HCT116 (cell line): Measurements from ENCODE around the gene UCHL5. TPM values are rescaled to one million over a fixed set of nuclear protein-coding genes. Genes with fewer than 3 reads are reported as not detected.

Experiments
- ATAC-seq: fragments of 200-7000 bp; cut with Tn5 transposase; 2 replicates; pipeline ENCODE4 v1.9.1; 2020; ENCODE audit warnings: mild to moderate bottlenecking, moderate library complexity
- BruUV-seq: library from RNA; stranded (reverse); fragments of 400-500 nt; replicated peaks from 2 replicates; lab custom pipeline; 2021; lab: Mats Ljungman, UMichigan
- CTCF ChIA-PET: fragments of 300-600 bp; sonication (Branson Sonifier 250); formaldehyde crosslinking; loops from one replicate; lab custom pipeline; 2021; ENCODE audit warnings: antibody characterized with exemption; lab: Charles Lee
- POLR2A ChIA-PET: fragments of 300-600, 350-600 bp; sonication (Branson Sonifier 250); formaldehyde crosslinking; loops from one replicate; lab custom pipeline; 2021; ENCODE audit warnings: antibody characterized with exemption; lab: Charles Lee
- RAD21 ChIA-PET, 2 experiments: fragments of 300-600 bp; sonication (Branson Sonifier 250); formaldehyde crosslinking; loops; one replicate each; lab custom pipeline; 2023; ENCODE audit warnings: low total read pairs in 2 of 2; ENCODE audit not compliant: uncharacterized antibody in 2 of 2, unreplicated experiment in 2 of 2, low non-redundant PET in 1 of 2; lab: Charles Lee
- DNase-seq: peaks from one replicate; pipeline ENCODE4 v3.0.0-alpha.2; 2010; ENCODE audit warnings: low read depth, low spot score
- H2AFZ ChIP-seq: fragments of 200-600 bp; shearing (Covaris generic), sonication (generic); 2 replicates; pipeline ENCODE4 v1.6.1; 2017; ENCODE audit warnings: low read depth, mixed run types, mixed read lengths, antibody characterized with exemption, low read length; ENCODE audit not compliant: poor library complexity, severe bottlenecking
- H3K27ac ChIP-seq: 2 replicates; pipeline ENCODE4 v1.5.1; 2012; ENCODE audit warnings: low read depth, low read length
- H3K27me3 ChIP-seq: fragments of 200-600 bp; sonication (generic); 2 replicates; pipeline ENCODE4 v1.6.1; 2016; ENCODE audit warnings: mixed run types, low read length, mixed read lengths; ENCODE audit not compliant: insufficient read depth
- H3K36me3 ChIP-seq, 2 experiments: fragments of 200-500 bp in 1 of 2; fragments of 200-600 bp in 1 of 2; sonication (Bioruptor generic) in 1 of 2; sonication (generic) in 1 of 2; 2 replicates each; pipeline versions ENCODE4 v1.5.1 to v1.6.1; 2014 to 2016; ENCODE audit warnings: low read length in 2 of 2, inconsistent platforms in 1 of 2, mixed read lengths in 1 of 2, mixed run types in 1 of 2; ENCODE audit not compliant: insufficient read depth in 2 of 2, control insufficient read depth in 1 of 2
- H3K4me1 ChIP-seq, 2 experiments: fragments of 200-600 bp in 1 of 2; sonication (generic) in 1 of 2; 2 replicates each; pipeline versions ENCODE4 v1.5.1 to v1.6.1; 2012 to 2017; ENCODE audit warnings: low read length in 2 of 2, inconsistent platforms in 1 of 2, mild to moderate bottlenecking in 1 of 2, mixed read lengths in 1 of 2, mixed run types in 1 of 2, moderate library complexity in 1 of 2; ENCODE audit not compliant: insufficient read depth in 2 of 2, control insufficient read depth in 1 of 2
- H3K4me2 ChIP-seq: fragments of 200-600 bp; sonication (generic); 2 replicates; pipeline ENCODE4 v1.6.1; 2017; ENCODE audit warnings: mixed run types, low read length, mixed read lengths
- H3K4me3 ChIP-seq, 2 experiments: fragments of 200-600 bp in 1 of 2; sonication (generic) in 1 of 2; replicated peaks in 1 of 2; 2 replicates each; pipeline ENCODE4 v1.5.1; 2011 to 2016; ENCODE audit warnings: low read length in 2 of 2, control low read depth in 1 of 2, low read depth in 1 of 2, mild to moderate bottlenecking in 1 of 2, mixed read lengths in 1 of 2, mixed run types in 1 of 2
- H3K79me2 ChIP-seq: fragments of 200-600 bp; sonication (generic); 2 replicates; pipeline ENCODE4 v1.6.1; 2017; ENCODE audit warnings: mild to moderate bottlenecking, mixed run types, low read length, moderate library complexity, mixed read lengths; ENCODE audit not compliant: insufficient read depth
- H3K9ac ChIP-seq: fragments of 200-600 bp; sonication (generic); 2 replicates; pipeline ENCODE4 v1.6.1; 2016; ENCODE audit warnings: low read length, mixed read lengths
- H3K9me2 ChIP-seq: fragments of 200-600 bp; sonication (generic), shearing (Covaris generic); 2 replicates; pipeline ENCODE4 v1.6.1; 2017; ENCODE audit warnings: mixed run types, mild to moderate bottlenecking, moderate library complexity; ENCODE audit not compliant: insufficient read depth
- H3K9me3 ChIP-seq, 2 experiments: fragments of 200-500 bp in 1 of 2; fragments of 200-600 bp in 1 of 2; sonication (Bioruptor generic) in 1 of 2; sonication (generic) in 1 of 2; 2 replicates each; pipeline ENCODE4 v1.6.1; 2014 to 2017; ENCODE audit warnings: low read length in 2 of 2, mixed read lengths in 2 of 2, inconsistent platforms in 1 of 2, low read depth in 1 of 2, mild to moderate bottlenecking in 1 of 2, mixed run types in 1 of 2, moderate library complexity in 1 of 2; ENCODE audit not compliant: control insufficient read depth in 1 of 2, insufficient read depth in 1 of 2
- H4K20me1 ChIP-seq: fragments of 200-600 bp; sonication (generic), shearing (Covaris generic); 2 replicates; pipeline ENCODE4 v1.6.1; 2017; ENCODE audit warnings: mixed run types, mild to moderate bottlenecking, moderate library complexity; ENCODE audit not compliant: insufficient read depth
- CEBPB ChIP-seq: IDR thresholded peaks from 2 replicates; pipeline ENCODE4 v1.6.1; 2012; ENCODE audit warnings: low read depth
- CTCF ChIP-seq, 3 experiments: fragments of 200-600 bp in 1 of 3; sonication (generic) in 1 of 3; IDR thresholded peaks in 2 of 3; conservative IDR thresholded peaks in 1 of 3; 2 replicates each; pipeline ENCODE4 v1.5.1; 2012 to 2017; ENCODE audit warnings: low read depth in 2 of 3, low read length in 2 of 3, antibody characterized with exemption in 1 of 3, borderline replicate concordance in 1 of 3, control low read depth in 1 of 3, mild to moderate bottlenecking in 1 of 3, mixed read lengths in 1 of 3, mixed run types in 1 of 3, moderate library complexity in 1 of 3; ENCODE audit not compliant: insufficient read depth in 1 of 3
- ELF1 ChIP-seq: IDR thresholded peaks from 2 replicates; pipeline ENCODE4 v1.6.1; 2012; ENCODE audit warnings: low read depth, borderline replicate concordance
- EZH2 ChIP-seq: fragments of 200-600 bp; sonication (generic); IDR thresholded peaks from 2 replicates; pipeline ENCODE4 v1.6.1; 2017; ENCODE audit warnings: antibody characterized with exemption, mixed run types
- FOSL1 ChIP-seq: IDR thresholded peaks from 2 replicates; pipeline ENCODE4 v1.6.1; 2012; ENCODE audit warnings: low read depth
- POLR2AphosphoS5 ChIP-seq: IDR thresholded peaks from 2 replicates; pipeline ENCODE4 v1.6.1; 2011; ENCODE audit warnings: mild to moderate bottlenecking, low read depth, low read length, moderate library complexity
- RAD21 ChIP-seq: IDR thresholded peaks from 2 replicates; pipeline ENCODE4 v1.6.1; 2012; ENCODE audit warnings: low read depth, mild to moderate bottlenecking
- REST ChIP-seq: IDR thresholded peaks from 2 replicates; pipeline ENCODE4 v1.6.1; 2012; ENCODE audit warnings: low read depth
- SIN3A ChIP-seq: IDR thresholded peaks from 2 replicates; pipeline ENCODE4 v1.6.1; 2012; ENCODE audit warnings: low read depth
- YY1 ChIP-seq: IDR thresholded peaks from 2 replicates; pipeline ENCODE4 v1.6.1; 2011; ENCODE audit warnings: low read length, low read depth, moderate library complexity, mild to moderate bottlenecking; ENCODE audit not compliant: insufficient replicate concordance; ENCODE audit errors: extremely low read depth
- ZBTB33 ChIP-seq: IDR thresholded peaks from 2 replicates; pipeline ENCODE4 v1.6.1; 2011; ENCODE audit warnings: mild to moderate bottlenecking, low read length, moderate library complexity; ENCODE audit not compliant: insufficient replicate concordance; ENCODE audit errors: extremely low read depth
- ZNF274 ChIP-seq: fragments of 200-500 bp; sonication (Bioruptor generic); IDR thresholded peaks from 2 replicates; pipeline ENCODE4 v1.6.1; 2014; ENCODE audit warnings: mild to moderate bottlenecking, low read depth, low read length, inconsistent platforms
- intact Hi-C: fragments of 100-400 bp; cut with micrococcal nuclease; formaldehyde crosslinking; loops from 2 replicates; pipeline ENCODE4 v1.10.0; 2022
- total RNA-seq: library from RNA; stranded (reverse); gene quantifications from one replicate; pipeline ENCODE4 v1.2.1, GENCODE V29; 2021; ENCODE audit not compliant: unreplicated experiment

Gene UCHL5
- total RNA-seq, 1 experiment from 2014 or later, result 75.8 TPM

GRCh38 chr1:193094112-193094511 is 35.0 kb upstream of the UCHL5 start:
- peaks cover 13 to 18% of the 10 kb centered on the region in 2 experiments; a peak in 3 of 4 replicates for H3K36me3 ChIP-seq
- no peaks in the 10 kb centered on the region for H3K9me3 ChIP-seq
- no peaks in the 10 kb centered on the region for H3K79me2 ChIP-seq
- no peak for TF ChIP-seq CTCF (IDR thresholded peaks at IDR 0.05 in 2 of 3, conservative IDR thresholded peaks at IDR 0.05 in 1 of 3; ENCODE audit: borderline replicate concordance in 1 of 3, insufficient read depth in 1 of 3, low read depth in 2 of 3, low read length in 2 of 3)
- TF ChIP-seq EZH2, result no peak
- TF ChIP-seq POLR2AphosphoS5, result no peak
- CTCF ChIA-PET, result no interaction called here
- H3K27ac ChIP-seq, result no peak overlapping the region
- H3K27me3 ChIP-seq, result no peaks in the 10 kb centered on the region
- intact Hi-C loops, result no loop called here
- ATAC-seq (no peak), DNase-seq (no peak)
- no peak overlapping the region for H3K4me3 ChIP-seq
- no peak overlapping the region for H2AFZ ChIP-seq
- H4K20me1 ChIP-seq, result no peaks in the 10 kb centered on the region
- no TSS peak for BruUV-seq
- RAD21 ChIA-PET, result no interaction called here
- H3K4me2 ChIP-seq, result no peak overlapping the region
- POLR2A ChIA-PET, result no interaction called here
- no peaks in the 10 kb centered on the region for H3K4me1 ChIP-seq
- H3K9ac ChIP-seq, result no peak overlapping the region
- H3K9me2 ChIP-seq, result no peaks in the 10 kb centered on the region

- Histone ChIP-seq H3K9me3 (no peaks in the 10 kb centered on the region), H3K4me2 (no peak overlapping the region), H3K36me3 (peaks cover 3 to 9% of the 10 kb centered on the region in 2 experiments; a peak in 2 of 4 replicates), H3K4me3 (no peak overlapping the region), H3K9me2 (no peaks in the 10 kb centered on the region), H3K9ac (no peak overlapping the region), H3K79me2 (no peaks in the 10 kb centered on the region), H3K27me3 (no peaks in the 10 kb centered on the region), H2AFZ (no peak overlapping the region), H3K27ac (no peak overlapping the region), H4K20me1 (no peaks in the 10 kb centered on the region), H3K4me1 (no peaks in the 10 kb centered on the region)
- ChIA-PET RAD21 (no interaction called here), CTCF (interaction anchor here (1.2 kb wide), 1 partner anchor 14 kb away, joined by 3 read pairs; the partner anchor contains the start of gene GLRX2), POLR2A (interaction anchor here (1.5 kb wide), 1 partner anchor 14 kb away, joined by 3 read pairs; the partner anchor contains the start of gene GLRX2)
- no peak for DNase-seq
- BruUV-seq, result no TSS peak
- ATAC-seq, result no peak
- intact Hi-C loops, result no loop called here
- TF ChIP-seq ZBTB33, result no peak
- no peak for TF ChIP-seq YY1
- TF ChIP-seq REST, result no peak
- TF ChIP-seq CEBPB, result no peak
- TF ChIP-seq ELF1, result no peak
- TF ChIP-seq FOSL1, result no peak
- no peak for TF ChIP-seq SIN3A
- no peak for TF ChIP-seq RAD21
- no peak for TF ChIP-seq ZNF274
- no peak for TF ChIP-seq POLR2AphosphoS5
Observed at GRCh38 chr1:193090865-193091264, 31.7 kb upstream of the UCHL5 start.
